ENCODE results near the gene ZDHHC3. TPM values are rescaled to one million over a fixed set of nuclear protein-coding genes. Genes with fewer than 3 reads are reported as not detected.

ZDHHC3 gene
- polyA plus RNA-seq, 12 donors: 38.6 to 62.5 (median 50.4) TPM; not detected in 1

DNA sequence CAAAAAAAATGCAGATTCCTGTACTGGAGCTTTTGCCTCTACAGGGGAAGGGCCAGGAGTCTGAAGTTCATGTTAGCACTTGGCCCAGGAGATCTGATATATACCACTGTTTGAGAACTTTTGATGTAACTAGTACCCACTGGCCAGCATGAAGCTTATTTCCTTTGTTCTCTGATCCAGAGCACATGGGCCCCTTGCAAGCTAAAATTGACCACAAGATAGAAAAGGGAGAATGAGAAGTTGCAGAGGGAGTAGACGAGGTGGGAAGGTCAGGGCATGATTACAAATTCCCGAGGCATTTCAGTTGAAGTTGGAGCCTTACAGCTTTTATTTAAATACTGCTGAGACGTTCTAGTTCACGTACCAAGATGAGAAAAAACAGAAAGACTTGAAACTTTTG, 73.3 kb downstream of the ZDHHC3 start:
- DNase-seq: no peak

DNA sequence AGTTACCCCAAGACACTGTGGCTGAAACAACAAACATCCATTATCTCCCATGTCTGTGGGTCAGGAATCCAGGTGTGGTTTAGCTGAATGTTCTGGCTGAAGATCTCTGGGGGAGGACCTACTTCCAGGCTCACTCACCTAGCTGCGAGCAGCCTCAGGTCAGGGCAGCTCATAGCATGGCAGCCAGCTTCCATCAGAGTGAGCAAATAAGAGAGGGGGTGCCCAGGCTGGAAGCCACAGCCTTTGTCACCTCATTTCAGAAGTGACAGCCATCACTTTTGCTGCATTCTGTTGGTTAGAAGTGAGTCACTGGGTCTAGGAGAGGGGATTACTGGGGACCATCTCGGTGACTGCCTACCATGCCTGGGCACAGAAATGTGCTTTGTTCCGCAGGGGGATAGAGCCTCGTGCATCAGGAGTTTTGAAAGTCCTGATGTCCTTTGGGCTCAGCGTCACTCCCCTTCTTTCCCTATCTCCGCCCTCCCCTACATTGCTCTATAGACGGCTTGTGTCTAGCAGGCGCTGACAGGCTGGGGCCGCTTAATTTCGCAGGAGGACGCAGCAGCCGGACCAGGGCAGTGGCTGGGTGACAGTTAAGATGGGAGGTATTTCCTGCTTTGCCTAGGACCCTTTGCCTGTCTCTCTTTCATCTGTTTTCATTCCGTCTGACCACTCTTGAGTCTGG, 76.1 kb downstream of the ZDHHC3 start:
- no peak for DNase-seq

GRCh38 chr3:44896440-44896839, 79.5 kb downstream of the ZDHHC3 start:
- no peak for DNase-seq

DNA sequence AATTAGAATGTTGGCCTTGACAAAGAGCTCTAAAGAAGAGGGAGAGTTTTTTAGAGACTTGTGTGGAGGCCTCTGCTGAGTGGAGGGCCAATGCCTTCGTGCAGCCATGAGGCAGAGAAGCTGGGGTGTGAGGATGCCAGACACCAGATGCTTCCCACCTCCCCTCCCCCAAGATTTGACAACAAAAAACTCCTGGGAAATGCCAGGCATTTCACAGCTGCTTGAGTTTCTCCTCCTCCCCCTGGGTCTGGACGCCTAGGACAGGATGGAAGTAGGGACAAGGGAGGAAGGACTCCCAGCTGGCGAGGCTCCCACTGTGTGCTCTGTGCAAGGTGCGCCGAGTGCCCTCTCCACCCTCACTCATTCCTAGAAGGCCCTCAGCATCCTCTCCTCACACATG, 81.5 kb downstream of the ZDHHC3 start:
- no peak for DNase-seq

GRCh38 chr3:44893097-44893496, 82.9 kb downstream of the ZDHHC3 start:
- DNase-seq: no peak

DNA sequence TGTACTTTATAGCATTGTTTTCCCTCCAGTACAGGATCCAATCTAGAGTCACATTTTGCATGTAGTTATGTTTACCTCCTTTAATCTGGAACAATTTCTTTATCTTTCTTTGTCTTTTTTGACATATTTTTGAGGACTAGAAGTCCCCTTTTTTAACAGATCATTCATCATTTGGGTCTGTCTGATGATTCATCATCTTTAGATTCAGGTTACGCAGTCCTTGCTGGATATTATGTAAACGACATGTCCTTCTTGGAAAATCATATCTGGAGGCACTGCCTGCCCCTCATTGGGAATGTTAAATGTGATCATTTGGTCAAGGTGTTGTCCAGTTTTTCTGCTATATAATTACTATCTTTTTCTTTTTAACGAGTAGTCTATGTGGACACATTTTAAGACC, 83.3 kb downstream of the ZDHHC3 start:
- DNase-seq: no peak

- no peak for DNase-seq
Observed at GRCh38 chr3:44890852-44891251, 85.1 kb downstream of the ZDHHC3 start.

GRCh38 chr3:44890258-44890657, 85.7 kb downstream of the ZDHHC3 start:
- DNase-seq: no peak

DNA sequence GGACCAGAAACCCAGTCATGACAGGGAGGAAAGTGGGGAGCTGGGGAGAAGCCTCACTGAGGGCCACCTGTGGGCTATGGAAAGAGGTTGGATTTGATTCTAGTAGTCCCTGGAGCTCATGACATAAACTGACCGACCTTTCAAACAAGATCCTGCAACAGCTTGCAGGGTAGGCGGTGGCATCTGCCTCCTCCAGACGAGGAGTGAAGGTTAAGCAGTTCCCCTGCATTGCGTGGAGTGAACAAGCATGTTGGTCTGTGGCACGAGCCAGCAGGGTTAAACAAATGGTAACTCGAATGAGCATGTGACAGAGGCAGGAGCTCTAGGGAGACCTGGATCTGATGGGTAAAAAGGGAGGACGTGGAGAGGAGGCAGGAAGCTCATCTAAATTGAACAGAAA, 88.9 kb downstream of the ZDHHC3 start:
- DNase-seq: no peak

- DNase-seq: no peak
Observed at GRCh38 chr3:44886561-44886960, 89.4 kb downstream of the ZDHHC3 start.

GRCh38 chr3:44885618-44886017, 90.4 kb downstream of the ZDHHC3 start:
- DNase-seq: no peak

GRCh38 chr3:44883999-44884431, 92.0 kb downstream of the ZDHHC3 start:
- DNase-seq: peak; percentile 51

DNA sequence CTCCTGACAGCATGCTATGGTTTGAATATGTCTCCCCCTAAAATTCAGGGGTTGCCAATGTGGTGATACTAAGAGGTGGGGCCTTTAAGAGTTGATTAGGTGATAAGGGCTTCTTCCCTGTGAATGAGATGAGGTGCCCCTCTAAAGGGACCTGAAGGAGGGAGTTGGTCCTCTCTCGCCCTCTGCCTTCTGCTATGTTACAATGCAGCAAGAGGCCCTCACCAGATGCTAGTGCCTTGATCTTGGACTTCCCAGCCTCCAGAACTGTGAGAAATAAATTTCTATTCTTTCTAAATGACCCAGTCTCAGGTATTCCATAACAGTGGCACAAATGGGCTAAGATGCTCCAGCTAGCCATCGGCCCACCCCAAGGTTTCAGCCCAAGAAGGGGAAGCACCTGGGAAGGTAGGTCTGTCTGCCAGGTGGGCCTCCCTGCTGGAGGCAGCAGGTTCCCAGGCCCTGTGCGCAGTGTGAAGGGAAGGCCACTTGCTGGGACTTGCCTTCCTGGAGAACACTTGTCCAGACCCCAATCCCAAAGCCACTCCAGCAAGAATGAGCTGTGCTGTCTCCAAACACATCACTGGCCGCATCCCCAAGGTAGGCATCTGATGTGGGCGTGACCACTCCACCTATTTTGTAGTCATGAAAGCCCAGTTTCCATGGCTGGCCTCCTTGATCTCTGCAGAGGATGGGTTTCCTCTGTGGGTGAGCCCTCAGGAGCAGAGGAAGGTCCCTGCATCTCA, 92.6 kb downstream of the ZDHHC3 start:
- DNase-seq: no peak

DNA sequence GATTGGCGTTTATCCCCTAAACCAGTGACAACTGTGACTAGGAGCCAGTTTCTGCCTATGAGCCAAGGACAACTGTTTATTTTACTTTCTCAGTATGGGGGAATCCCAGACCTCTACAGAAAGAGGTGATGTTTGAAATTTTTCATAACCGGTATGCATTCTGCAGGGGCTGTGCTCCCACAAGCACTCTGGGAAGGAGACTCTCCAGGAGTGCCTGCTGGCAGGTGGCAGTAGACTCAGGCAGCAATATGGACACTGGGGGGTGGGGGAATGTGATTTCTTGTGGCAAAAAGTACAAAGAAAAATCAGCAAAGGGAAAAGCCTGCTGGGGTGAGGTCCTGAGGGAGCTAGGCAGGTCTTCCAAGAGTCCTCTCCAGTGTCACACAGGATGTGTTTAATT, 95.7 kb downstream of the ZDHHC3 start:
- DNase-seq: no peak

DNA sequence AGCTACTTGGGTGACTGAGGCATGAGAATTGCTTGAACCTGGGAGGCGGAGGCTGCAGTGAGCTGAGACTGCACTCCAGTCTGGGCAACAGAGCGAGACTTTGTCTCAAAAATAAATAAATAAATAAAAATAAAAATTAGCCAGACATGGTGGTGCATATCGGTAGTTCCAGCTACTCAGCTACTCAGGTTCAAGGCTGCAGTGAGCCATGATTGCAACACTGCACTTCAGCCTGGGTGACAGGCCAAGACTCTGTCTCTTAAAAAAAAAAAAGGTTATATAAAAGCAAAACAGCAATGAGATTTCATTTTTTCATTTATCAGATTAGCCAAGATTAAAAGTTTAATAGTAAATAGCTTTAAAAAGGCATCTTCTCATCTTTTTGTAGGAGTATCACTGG, 98.6 kb downstream of the ZDHHC3 start:
- no peak for DNase-seq

DNA sequence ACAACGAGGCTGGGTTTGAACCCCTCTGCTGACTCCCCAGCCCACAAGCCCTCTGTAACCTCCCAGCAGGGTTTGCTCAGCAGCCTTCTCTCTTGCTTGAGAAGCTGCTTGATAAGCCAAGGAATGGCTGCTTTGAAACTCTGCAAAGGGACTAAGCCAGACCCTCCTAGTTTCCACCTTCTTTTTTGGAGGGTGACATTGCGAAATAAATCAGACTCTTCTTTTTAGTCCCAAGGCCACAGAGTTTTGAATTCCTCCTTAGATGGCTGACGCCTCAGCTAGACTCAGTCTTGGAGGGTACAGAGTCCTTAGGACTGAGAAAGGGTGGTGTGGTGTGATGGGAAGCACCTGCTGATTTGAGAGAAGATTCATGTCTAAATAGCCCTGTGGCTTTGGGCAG, 100.4 kb downstream of the ZDHHC3 start:
- DNase-seq: no peak

Other genes starting within 250 kb of the ZDHHC3 start
- gene ZNF501, start 246.5 kb downstream of the ZDHHC3 start, polyA plus RNA-seq (ENCODE audit: insufficient read length in 12 of 12): 10 to 100 TPM in 1 of 12 donors, 1 to 10 TPM in 10, not detected in 1; 5.8 to 13.5 (median 7.0) TPM
- 10 to 100 TPM in 11 of 12 donors, not detected in 1; 32.2 to 55.5 (median 38.7) TPM for gene KIAA1143, start 214.6 kb downstream of the ZDHHC3 start, polyA plus RNA-seq (ENCODE audit: insufficient read length in 12 of 12)
- gene KIF15, start 214.4 kb downstream of the ZDHHC3 start, polyA plus RNA-seq (ENCODE audit: insufficient read length in 12 of 12): 10 to 100 TPM in 8 of 12 donors, 1 to 10 TPM in 3, not detected in 1; 7.1 to 20.0 (median 13.1) TPM
- gene TMEM42, start 114.3 kb downstream of the ZDHHC3 start, polyA plus RNA-seq (ENCODE audit: insufficient read length in 12 of 12): 10 to 100 TPM in 10 of 12 donors, 1 to 10 TPM in 1, not detected in 1; 8.5 to 15.9 (median 13.1) TPM
- gene TGM4, start 101.6 kb downstream of the ZDHHC3 start, polyA plus RNA-seq (ENCODE audit: insufficient read length in 12 of 12): under 1 TPM in 3 of 12 donors, not detected in 9; 0.05 to 0.18 (median 0.07) TPM
- 10 to 100 TPM in 11 of 12 donors, not detected in 1; 32.3 to 85.6 (median 39.2) TPM for gene EXOSC7, start 70 bp upstream of the ZDHHC3 start, polyA plus RNA-seq (ENCODE audit: insufficient read length in 12 of 12)
- gene CLEC3B, start 50.1 kb upstream of the ZDHHC3 start, polyA plus RNA-seq (ENCODE audit: insufficient read length in 12 of 12): 100 to 1,000 TPM in 5 of 12 donors, 10 to 100 TPM in 6, not detected in 1; 62.2 to 191 (median 99.2) TPM
- gene CDCP1, start 170.2 kb upstream of the ZDHHC3 start, polyA plus RNA-seq (ENCODE audit: insufficient read length in 12 of 12): 1 to 10 TPM in 3 of 12 donors, under 1 TPM in 7, not detected in 2; 0.15 to 7.5 (median 0.48) TPM